Measurements from ENCODE around the gene GNL1. TPM values are rescaled to one million over a fixed set of nuclear protein-coding genes. Genes with fewer than 3 reads are reported as not detected.

GNL1 gene
- total and polyA plus RNA-seq, 9 donors = 42.4 to 128 (median 89.6) TPM

DNA sequence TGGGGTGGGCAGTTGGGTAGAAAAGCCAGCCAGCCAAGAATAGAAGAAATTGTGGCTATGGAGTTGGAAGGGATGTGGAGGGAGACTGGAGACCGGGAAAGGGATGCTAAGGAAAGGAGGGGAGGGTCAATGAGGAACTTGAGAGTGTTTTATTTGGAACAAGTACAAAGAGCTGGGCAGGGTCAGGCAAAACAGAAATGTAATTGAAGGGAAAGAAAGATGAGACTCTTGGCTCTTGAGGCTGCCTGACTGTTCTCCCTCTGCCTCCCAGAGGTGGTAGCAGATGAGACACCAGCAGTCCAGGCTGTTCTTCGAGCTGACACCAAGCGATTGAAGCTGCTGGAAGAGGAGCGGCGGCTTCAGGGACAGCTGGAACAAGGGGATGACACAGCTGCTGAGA, 27.6 kb upstream of the GNL1 start:
- TF ChIP-seq EP300 (IDR thresholded peaks at IDR 0.05) = no peak
- TF ChIP-seq POLR2A (IDR thresholded peaks at IDR 0.05) = no peak
- TF ChIP-seq, protein P1, sequence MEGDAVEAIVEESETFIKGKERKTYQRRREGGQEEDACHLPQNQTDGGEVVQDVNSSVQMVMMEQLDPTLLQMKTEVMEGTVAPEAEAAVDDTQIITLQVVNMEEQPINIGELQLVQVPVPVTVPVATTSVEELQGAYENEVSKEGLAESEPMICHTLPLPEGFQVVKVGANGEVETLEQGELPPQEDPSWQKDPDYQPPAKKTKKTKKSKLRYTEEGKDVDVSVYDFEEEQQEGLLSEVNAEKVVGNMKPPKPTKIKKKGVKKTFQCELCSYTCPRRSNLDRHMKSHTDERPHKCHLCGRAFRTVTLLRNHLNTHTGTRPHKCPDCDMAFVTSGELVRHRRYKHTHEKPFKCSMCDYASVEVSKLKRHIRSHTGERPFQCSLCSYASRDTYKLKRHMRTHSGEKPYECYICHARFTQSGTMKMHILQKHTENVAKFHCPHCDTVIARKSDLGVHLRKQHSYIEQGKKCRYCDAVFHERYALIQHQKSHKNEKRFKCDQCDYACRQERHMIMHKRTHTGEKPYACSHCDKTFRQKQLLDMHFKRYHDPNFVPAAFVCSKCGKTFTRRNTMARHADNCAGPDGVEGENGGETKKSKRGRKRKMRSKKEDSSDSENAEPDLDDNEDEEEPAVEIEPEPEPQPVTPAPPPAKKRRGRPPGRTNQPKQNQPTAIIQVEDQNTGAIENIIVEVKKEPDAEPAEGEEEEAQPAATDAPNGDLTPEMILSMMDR (IDR thresholded peaks at IDR 0.05) = no peak
- no peaks in the 10 kb centered on the region for H3K9me3 ChIP-seq
- H3K4me1 ChIP-seq (ENCODE audit: insufficient read depth) = no peaks in the 10 kb centered on the region
- no peak overlapping the region for H3K4me3 ChIP-seq
- no peaks in the 10 kb centered on the region for H3K27me3 ChIP-seq
- H3K36me3 ChIP-seq = no peaks in the 10 kb centered on the region
- intact Hi-C loops (cut with DNase I) = no loop called here
- no peak overlapping the region for H3K27ac ChIP-seq
- no peak for DNase-seq
- WGBS, 3 donors = 69 to 82% (median 73%) methylated on average over 5 of the region's 5 CpGs

DNA sequence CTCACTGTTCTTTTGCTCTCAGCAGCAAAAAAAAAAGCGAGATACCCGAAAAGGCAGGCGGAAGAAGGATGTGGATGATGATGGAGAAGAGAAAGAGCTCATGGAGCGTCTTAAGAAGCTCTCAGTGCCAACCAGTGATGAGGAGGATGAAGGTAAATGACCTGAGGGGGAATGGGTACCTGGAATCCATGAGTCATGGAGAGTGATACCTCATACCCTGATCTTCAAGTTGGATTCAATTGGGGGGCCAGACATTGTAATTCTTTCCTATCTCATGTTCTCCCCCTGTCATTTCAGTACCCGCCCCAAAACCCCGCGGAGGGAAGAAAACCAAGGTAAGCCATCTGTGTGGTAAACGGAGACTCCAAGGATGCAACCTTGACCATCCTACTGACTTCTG, 21.8 kb upstream of the GNL1 start:
- no peaks in the 10 kb centered on the region for H3K9me3 ChIP-seq
- TF ChIP-seq, protein P1 (IDR thresholded peaks at IDR 0.05) = no peak
- TF ChIP-seq EP300 (IDR thresholded peaks at IDR 0.05) = no peak
- no peak for TF ChIP-seq POLR2A (IDR thresholded peaks at IDR 0.05)
- DNase-seq = no peak
- no peaks in the 10 kb centered on the region for H3K4me1 ChIP-seq (ENCODE audit: insufficient read depth)
- intact Hi-C loops (cut with DNase I) = no loop called here
- no peaks in the 10 kb centered on the region for H3K36me3 ChIP-seq
- H3K4me3 ChIP-seq = no peak overlapping the region
- H3K27ac ChIP-seq = no peak overlapping the region
- WGBS, 3 donors = 94 to 97% (median 94%) methylated on average over 8 of the region's 8 CpGs
- no peaks in the 10 kb centered on the region for H3K27me3 ChIP-seq

- no peak for DNase-seq
- TF ChIP-seq, protein P1 (IDR thresholded peaks at IDR 0.05) = no peak
- TF ChIP-seq EP300 (IDR thresholded peaks at IDR 0.05) = no peak
- TF ChIP-seq POLR2A (IDR thresholded peaks at IDR 0.05) = no peak
- Histone ChIP-seq H3K4me3 (no peak overlapping the region), H3K36me3 (no peaks in the 10 kb centered on the region), H3K27me3 (no peaks in the 10 kb centered on the region), H3K4me1 (ENCODE audit: insufficient read depth) (peaks cover 7% of the 10 kb centered on the region), H3K27ac (no peak overlapping the region), H3K9me3 (no peaks in the 10 kb centered on the region)
- WGBS, 3 donors = 52 to 65% (median 56%) methylated on average over 4 of the region's 4 CpGs
- intact Hi-C loops (cut with DNase I) = no loop called here
These were observed 16.8 kb upstream of the GNL1 start for GRCh38 chr6:30573113-30573512.

GRCh38 chr6:30572148-30572547, 15.9 kb upstream of the GNL1 start:
- H3K9me3 ChIP-seq = no peaks in the 10 kb centered on the region
- TF ChIP-seq, protein P1 (IDR thresholded peaks at IDR 0.05) = no peak
- no peak for TF ChIP-seq EP300 (IDR thresholded peaks at IDR 0.05)
- H3K27me3 ChIP-seq = no peaks in the 10 kb centered on the region
- intact Hi-C loops (cut with DNase I) = no loop called here
- no peaks in the 10 kb centered on the region for H3K36me3 ChIP-seq
- H3K4me3 ChIP-seq = peak overlapping the region; percentile 75
- H3K4me1 ChIP-seq (ENCODE audit: insufficient read depth) = peaks cover 7% of the 10 kb centered on the region
- no peak for DNase-seq
- H3K27ac ChIP-seq = peak overlapping the region; percentile 47 to 56

- no peak for TF ChIP-seq EP300 (IDR thresholded peaks at IDR 0.05)
- H3K27me3 ChIP-seq = no peaks in the 10 kb centered on the region
- H3K36me3 ChIP-seq = no peaks in the 10 kb centered on the region
- H3K27ac ChIP-seq = peak overlapping the region; percentile 47 to 56
- H3K4me3 ChIP-seq = peak overlapping the region; percentile 75
- H3K9me3 ChIP-seq = no peaks in the 10 kb centered on the region
- intact Hi-C loops (cut with DNase I) = no loop called here
- peaks cover 7% of the 10 kb centered on the region for H3K4me1 ChIP-seq (ENCODE audit: insufficient read depth)
- WGBS, 3 donors = 0 to 1% (median 1%) methylated on average over 8 of the region's 8 CpGs
- peak in 1 of 5 donors; percentile 40 for DNase-seq
These were observed 15.4 kb upstream of the GNL1 start for GRCh38 chr6:30571762-30572082.

Measured in ovary (tissue), 9 donors.